Progenitor cell of endocrine pancreas (in vitro differentiated cells): Measurements from ENCODE around the gene RAD51B. TPM values are rescaled to one million over a fixed set of nuclear protein-coding genes. Genes with fewer than 3 reads are reported as not detected.

ENCODE experiments used
- DNase-seq: peaks from one replicate; pipeline ENCODE4 v3.0.0; 2021; ENCODE audit warnings: low spot score; ENCODE audit not compliant: unreplicated experiment
- H3K27ac Mint-ChIP-seq: 2 replicates; pipeline ENCODE4 v1.8.0; 2021; ENCODE audit warnings: mild to moderate bottlenecking, moderate library complexity, mixed read lengths
- H3K27me3 Mint-ChIP-seq: 2 replicates; pipeline ENCODE4 v1.8.0; 2021; ENCODE audit warnings: mixed read lengths
- H3K36me3 Mint-ChIP-seq: 2 replicates; pipeline ENCODE4 v1.8.0; 2022; ENCODE audit warnings: mixed read lengths; ENCODE audit not compliant: insufficient read depth
- H3K4me1 Mint-ChIP-seq: 2 replicates; pipeline ENCODE4 v1.8.0; 2021; ENCODE audit warnings: low read depth, mixed read lengths
- H3K4me3 Mint-ChIP-seq: 2 replicates; pipeline ENCODE4 v1.8.0; 2021; ENCODE audit warnings: low read depth, mild to moderate bottlenecking, moderate library complexity, mixed read lengths
- H3K9me3 Mint-ChIP-seq: 2 replicates; pipeline ENCODE4 v1.8.0; 2021; ENCODE audit warnings: low read depth, mixed read lengths
- total RNA-seq: library from RNA; stranded (reverse); gene quantifications from 2 replicates; pipeline ENCODE4 v1.2.1, GENCODE V29; 2021
- TF ChIP-seq, protein P1 (sequence below): fragments of 200-600 bp; sonication (generic); IDR thresholded peaks from one replicate; pipeline ENCODE4 v1.5.0; 2021; ENCODE audit warnings: antibody characterized with exemption, mild to moderate bottlenecking; ENCODE audit not compliant: unreplicated experiment

Gene RAD51B
- total RNA-seq, 1 donor from 2014 or later = 24.7 TPM

- Mint-ChIP-seq H3K9me3 (no peaks in the 10 kb centered on the region), H3K4me1 (peaks cover 44% of the 10 kb centered on the region), H3K27ac (peak overlapping the region; percentile 6), H3K27me3 (no peaks in the 10 kb centered on the region), H3K36me3 (no peaks in the 10 kb centered on the region), H3K4me3 (no peak overlapping the region)
- TF ChIP-seq, protein P1, sequence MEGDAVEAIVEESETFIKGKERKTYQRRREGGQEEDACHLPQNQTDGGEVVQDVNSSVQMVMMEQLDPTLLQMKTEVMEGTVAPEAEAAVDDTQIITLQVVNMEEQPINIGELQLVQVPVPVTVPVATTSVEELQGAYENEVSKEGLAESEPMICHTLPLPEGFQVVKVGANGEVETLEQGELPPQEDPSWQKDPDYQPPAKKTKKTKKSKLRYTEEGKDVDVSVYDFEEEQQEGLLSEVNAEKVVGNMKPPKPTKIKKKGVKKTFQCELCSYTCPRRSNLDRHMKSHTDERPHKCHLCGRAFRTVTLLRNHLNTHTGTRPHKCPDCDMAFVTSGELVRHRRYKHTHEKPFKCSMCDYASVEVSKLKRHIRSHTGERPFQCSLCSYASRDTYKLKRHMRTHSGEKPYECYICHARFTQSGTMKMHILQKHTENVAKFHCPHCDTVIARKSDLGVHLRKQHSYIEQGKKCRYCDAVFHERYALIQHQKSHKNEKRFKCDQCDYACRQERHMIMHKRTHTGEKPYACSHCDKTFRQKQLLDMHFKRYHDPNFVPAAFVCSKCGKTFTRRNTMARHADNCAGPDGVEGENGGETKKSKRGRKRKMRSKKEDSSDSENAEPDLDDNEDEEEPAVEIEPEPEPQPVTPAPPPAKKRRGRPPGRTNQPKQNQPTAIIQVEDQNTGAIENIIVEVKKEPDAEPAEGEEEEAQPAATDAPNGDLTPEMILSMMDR = no peak
- no peak for DNase-seq
These were observed 263.2 kb downstream of the RAD51B start for GRCh38 chr14:68082698-68083291.

DNA sequence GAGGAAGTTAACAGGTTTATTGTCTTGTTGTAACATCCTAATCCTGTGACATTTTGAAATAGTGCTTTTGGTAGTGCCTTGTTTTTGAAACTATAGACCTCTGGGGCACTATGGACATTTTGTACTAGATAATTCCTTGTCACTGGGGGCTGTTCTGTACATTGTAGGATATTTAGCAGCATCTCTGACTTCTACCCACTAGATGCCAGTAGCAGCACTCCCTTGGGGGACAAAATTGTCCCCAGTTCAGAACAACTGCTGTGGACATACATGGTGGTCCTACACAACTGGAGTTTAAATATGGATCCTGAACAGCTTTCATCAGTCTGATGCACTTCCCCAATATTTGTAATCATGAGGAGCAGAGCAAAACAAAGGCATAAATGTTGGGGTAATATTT lies 264.7 kb downstream of the RAD51B start:
- H3K9me3 Mint-ChIP-seq = no peaks in the 10 kb centered on the region
- no peaks in the 10 kb centered on the region for H3K36me3 Mint-ChIP-seq
- peaks cover 55% of the 10 kb centered on the region for H3K4me1 Mint-ChIP-seq
- DNase-seq = no peak
- TF ChIP-seq, protein P1 = no peak
- no peak overlapping the region for H3K4me3 Mint-ChIP-seq
- H3K27me3 Mint-ChIP-seq = no peaks in the 10 kb centered on the region
- H3K27ac Mint-ChIP-seq = no peak overlapping the region

DNA sequence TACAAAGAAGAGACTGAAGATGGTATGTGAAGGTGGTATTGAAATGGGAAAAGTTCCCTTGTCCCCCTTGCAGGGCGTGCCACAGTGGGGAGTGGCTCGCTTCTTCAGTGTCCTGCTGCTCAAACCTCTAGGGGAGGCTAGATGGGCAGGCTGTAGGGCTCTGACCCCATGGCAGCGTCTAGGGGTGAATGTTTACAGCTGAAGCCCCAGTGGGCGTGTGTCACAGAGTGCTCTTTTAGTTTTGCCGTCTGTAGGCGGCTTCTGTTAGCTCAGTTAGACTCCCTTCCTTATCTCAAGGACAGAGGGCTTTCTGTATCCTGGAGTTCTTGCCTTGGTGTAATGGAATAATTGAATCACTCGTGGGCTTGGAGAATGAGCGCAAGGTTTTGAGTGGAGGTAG lies 266.2 kb downstream of the RAD51B start:
- Mint-ChIP-seq H3K9me3 (no peaks in the 10 kb centered on the region), H3K4me1 (peaks cover 47% of the 10 kb centered on the region), H3K27ac (peak overlapping the region; percentile 54)

DNA sequence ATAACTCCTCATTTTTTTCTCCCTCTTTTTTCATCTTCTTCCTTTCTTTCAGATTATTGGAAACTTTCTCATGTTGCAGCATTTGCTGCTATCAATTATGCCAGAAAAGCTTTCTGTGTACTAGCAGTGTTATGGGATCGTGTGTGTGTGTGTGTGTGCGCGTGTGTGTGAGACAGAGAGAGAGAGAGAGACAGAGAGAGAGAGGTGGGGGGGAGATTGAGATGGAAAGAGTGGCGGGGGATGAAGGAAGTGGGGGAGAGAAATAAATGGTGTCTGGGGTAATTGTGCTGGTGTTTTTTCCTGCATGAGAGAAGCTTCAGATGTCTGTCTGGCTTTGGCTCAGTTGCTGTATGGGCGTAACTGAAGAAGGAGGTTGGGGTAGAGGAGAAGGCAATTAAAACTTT lies 268.9 kb downstream of the RAD51B start:
- Mint-ChIP-seq H3K27me3 (no peaks in the 10 kb centered on the region), H3K9me3 (peaks cover 9% of the 10 kb centered on the region), H3K36me3 (peaks cover 4% of the 10 kb centered on the region), H3K4me1 (peaks cover 33% of the 10 kb centered on the region), H3K27ac (peak overlapping the region; percentile 93), H3K4me3 (no peak overlapping the region)
- no peak for DNase-seq
- TF ChIP-seq, protein P1 = no peak

More for the DNA sequence above, 266.2 kb downstream of the RAD51B start:
- TF ChIP-seq, protein P1 = no peak
- DNase-seq = no peak
- no peak overlapping the region for H3K4me3 Mint-ChIP-seq
- no peaks in the 10 kb centered on the region for H3K36me3 Mint-ChIP-seq
- no peaks in the 10 kb centered on the region for H3K27me3 Mint-ChIP-seq

DNA sequence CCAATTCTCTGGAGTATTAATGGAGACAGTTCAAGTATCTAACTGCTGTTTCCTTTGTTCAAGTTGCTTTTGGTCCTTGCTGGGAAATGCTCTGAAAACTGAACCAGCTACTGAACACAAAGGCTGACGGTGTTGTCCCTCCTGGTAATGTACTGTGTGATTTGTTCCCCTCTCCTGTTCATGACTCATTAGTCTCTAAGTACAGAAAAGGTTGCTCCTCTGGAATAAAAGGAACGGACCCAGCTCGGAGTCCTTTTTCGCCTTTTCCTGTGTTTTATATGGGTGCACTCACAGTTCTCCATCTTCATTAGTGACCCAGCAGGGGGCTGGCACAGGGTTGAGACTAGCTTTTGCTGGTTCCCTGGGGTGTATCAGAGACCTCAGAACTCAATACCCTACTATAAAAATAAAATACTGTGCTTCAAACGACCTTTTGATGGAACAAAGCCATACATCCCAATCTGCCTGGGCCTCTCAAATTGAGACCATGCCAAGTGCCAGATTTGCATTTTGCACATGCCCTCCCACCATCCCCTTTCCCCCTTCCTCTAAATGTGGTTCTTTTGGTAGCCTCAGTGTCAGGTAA lies 269.7 kb downstream of the RAD51B start:
- H3K27me3 Mint-ChIP-seq = no peaks in the 10 kb centered on the region
- TF ChIP-seq, protein P1 = no peak
- DNase-seq = no peak
- peak overlapping the region; percentile 93 for H3K27ac Mint-ChIP-seq
- no peak overlapping the region for H3K4me3 Mint-ChIP-seq
- H3K9me3 Mint-ChIP-seq = peaks cover 14% of the 10 kb centered on the region
- peaks cover 9% of the 10 kb centered on the region for H3K36me3 Mint-ChIP-seq
- peaks cover 28% of the 10 kb centered on the region for H3K4me1 Mint-ChIP-seq
